ENCODE measurements around the gene EPHA6.

- TF ChIP-seq POLR2A (IDR thresholded peaks at IDR 0.05; ENCODE audit: low read length) (no peak), GATA1 (IDR thresholded peaks at IDR 0.05; ENCODE audit: low read depth, low read length) (no peak)
Observed at GRCh38 chr3:96831175-96831574, 16.8 kb downstream of the EPHA6 start.

Measured in erythroblast (primary cell).